ENCODE data around the gene CDC25A.

The CDC25A gene

GRCh38 chr3:48202632-48203031, 14.4 kb upstream of the CDC25A start:
- H4K91ac ChIP-seq (ENCODE audit: low read length) = no peak overlapping the region
- no peak overlapping the region for H3K4me3 ChIP-seq (ENCODE audit: insufficient read depth in 1 of 2, low read depth in 1 of 2, low read length in 2 of 2)
- H3K14ac ChIP-seq (ENCODE audit: low read length in 2 of 2) = no peak overlapping the region
- no peaks in the 10 kb centered on the region for H3K79me1 ChIP-seq (replicated peaks; ENCODE audit: low read length, poor library complexity, severe bottlenecking)
- no peak overlapping the region for H2AK5ac ChIP-seq (ENCODE audit: low read length, severe bottlenecking)
- H2BK12ac ChIP-seq (ENCODE audit: low read length in 2 of 2) = no peak overlapping the region
- no peak overlapping the region for H3K23ac ChIP-seq (ENCODE audit: low read length in 2 of 2)
- H3K27ac ChIP-seq (ENCODE audit: low read length, poor library complexity, severe bottlenecking) = no peak overlapping the region
- H4K8ac ChIP-seq (ENCODE audit: low read length) = no peak overlapping the region
- no peak overlapping the region for H3K4ac ChIP-seq (ENCODE audit: low read depth in 1 of 2, low read length in 2 of 2)
- no peak overlapping the region for H2BK5ac ChIP-seq (ENCODE audit: low read depth, low read length, poor library complexity, severe bottlenecking)
- H3K9me3 ChIP-seq (ENCODE audit: control insufficient read depth, low read length) = no peaks in the 10 kb centered on the region
- H3K27me3 ChIP-seq (ENCODE audit: control insufficient read depth in 1 of 2, insufficient read depth in 1 of 2, low read length in 2 of 2) = peaks cover 8 to 13% of the 10 kb centered on the region in 2 experiments
- WGBS = 78% methylated on average over 6 of the region's 6 CpGs
- H2AFZ ChIP-seq (ENCODE audit: low read depth, low read length) = no peak overlapping the region
- H2BK120ac ChIP-seq (ENCODE audit: low read depth, low read length) = no peak overlapping the region
- no peak for DNase-seq
- no peak overlapping the region for H3K18ac ChIP-seq (ENCODE audit: low read depth in 1 of 2, low read length in 2 of 2)
- H3K9ac ChIP-seq (ENCODE audit: low read length) = no peak overlapping the region
- no peaks in the 10 kb centered on the region for H3K4me1 ChIP-seq (ENCODE audit: control insufficient read depth, insufficient read depth, low read depth, low read length)
- no peak overlapping the region for H2BK15ac ChIP-seq (ENCODE audit: low read depth, poor library complexity, severe bottlenecking)
- no peaks in the 10 kb centered on the region for H3K36me3 ChIP-seq (ENCODE audit: control insufficient read depth in 1 of 2, insufficient read depth in 2 of 2, low read depth in 1 of 2, low read length in 2 of 2)
- H3K4me2 ChIP-seq (ENCODE audit: low read length, poor library complexity, severe bottlenecking) = no peak overlapping the region

- H2AFZ ChIP-seq (ENCODE audit: low read depth, low read length) = no peak overlapping the region
- peaks cover 0 to 17% of the 10 kb centered on the region in 2 experiments for H3K27me3 ChIP-seq (ENCODE audit: control insufficient read depth in 1 of 2, insufficient read depth in 1 of 2, low read length in 2 of 2)
- no peak overlapping the region for H2BK12ac ChIP-seq (ENCODE audit: low read length in 2 of 2)
- H3K4ac ChIP-seq (ENCODE audit: low read depth in 1 of 2, low read length in 2 of 2) = no peak overlapping the region
- no peak overlapping the region for H3K9ac ChIP-seq (ENCODE audit: low read length)
- no peak overlapping the region for H3K27ac ChIP-seq (ENCODE audit: low read length, poor library complexity, severe bottlenecking)
- H3K4me2 ChIP-seq (ENCODE audit: low read length, poor library complexity, severe bottlenecking) = no peak overlapping the region
- no peak overlapping the region for H3K23ac ChIP-seq (ENCODE audit: low read length in 2 of 2)
- H2BK5ac ChIP-seq (ENCODE audit: low read depth, low read length, poor library complexity, severe bottlenecking) = no peak overlapping the region
- no peak overlapping the region for H2AK5ac ChIP-seq (ENCODE audit: low read length, severe bottlenecking)
- H3K9me3 ChIP-seq (ENCODE audit: control insufficient read depth, low read length) = no peaks in the 10 kb centered on the region
- DNase-seq = no peak
- H3K36me3 ChIP-seq (ENCODE audit: control insufficient read depth in 1 of 2, insufficient read depth in 2 of 2, low read depth in 1 of 2, low read length in 2 of 2) = no peaks in the 10 kb centered on the region
- H4K8ac ChIP-seq (ENCODE audit: low read length) = no peak overlapping the region
- no peaks in the 10 kb centered on the region for H3K79me1 ChIP-seq (replicated peaks; ENCODE audit: low read length, poor library complexity, severe bottlenecking)
- H2BK15ac ChIP-seq (ENCODE audit: low read depth, poor library complexity, severe bottlenecking) = no peak overlapping the region
- no peak overlapping the region for H3K4me3 ChIP-seq (ENCODE audit: insufficient read depth in 1 of 2, low read depth in 1 of 2, low read length in 2 of 2)
- peaks cover 4% of the 10 kb centered on the region for H3K4me1 ChIP-seq (ENCODE audit: control insufficient read depth, insufficient read depth, low read depth, low read length)
- no peak overlapping the region for H3K18ac ChIP-seq (ENCODE audit: low read depth in 1 of 2, low read length in 2 of 2)
- H2BK120ac ChIP-seq (ENCODE audit: low read depth, low read length) = no peak overlapping the region
- H4K91ac ChIP-seq (ENCODE audit: low read length) = no peak overlapping the region
- H3K14ac ChIP-seq (ENCODE audit: low read length in 2 of 2) = no peak overlapping the region
Measured at GRCh38 chr3:48199117-48199516, 10.9 kb upstream of the CDC25A start.

GRCh38 chr3:48196611-48197010, 8.4 kb upstream of the CDC25A start:
- no peak overlapping the region for H2BK15ac ChIP-seq (ENCODE audit: low read depth, poor library complexity, severe bottlenecking)
- WGBS = 75% methylated on average over 1 of the region's 1 CpG
- no peak overlapping the region for H3K4me3 ChIP-seq (ENCODE audit: insufficient read depth in 1 of 2, low read depth in 1 of 2, low read length in 2 of 2)
- H4K91ac ChIP-seq (ENCODE audit: low read length) = no peak overlapping the region
- no peak overlapping the region for H4K8ac ChIP-seq (ENCODE audit: low read length)
- no peak overlapping the region for H2BK120ac ChIP-seq (ENCODE audit: low read depth, low read length)
- H2AK5ac ChIP-seq (ENCODE audit: low read length, severe bottlenecking) = no peak overlapping the region
- peaks cover 0 to 19% of the 10 kb centered on the region in 2 experiments for H3K27me3 ChIP-seq (ENCODE audit: control insufficient read depth in 1 of 2, insufficient read depth in 1 of 2, low read length in 2 of 2)
- H2BK12ac ChIP-seq (ENCODE audit: low read length in 2 of 2) = no peak overlapping the region
- H3K23ac ChIP-seq (ENCODE audit: low read length in 2 of 2) = no peak overlapping the region
- H3K36me3 ChIP-seq (ENCODE audit: control insufficient read depth in 1 of 2, insufficient read depth in 2 of 2, low read depth in 1 of 2, low read length in 2 of 2) = no peaks in the 10 kb centered on the region
- H3K9ac ChIP-seq (ENCODE audit: low read length) = no peak overlapping the region
- no peak overlapping the region for H2AFZ ChIP-seq (ENCODE audit: low read depth, low read length)
- H3K9me3 ChIP-seq (ENCODE audit: control insufficient read depth, low read length) = no peaks in the 10 kb centered on the region
- DNase-seq = no peak
- H3K18ac ChIP-seq (ENCODE audit: low read depth in 1 of 2, low read length in 2 of 2) = no peak overlapping the region
- H3K4me2 ChIP-seq (ENCODE audit: low read length, poor library complexity, severe bottlenecking) = no peak overlapping the region
- no peaks in the 10 kb centered on the region for H3K79me1 ChIP-seq (replicated peaks; ENCODE audit: low read length, poor library complexity, severe bottlenecking)
- H3K14ac ChIP-seq (ENCODE audit: low read length in 2 of 2) = no peak overlapping the region
- peaks cover 4% of the 10 kb centered on the region for H3K4me1 ChIP-seq (ENCODE audit: control insufficient read depth, insufficient read depth, low read depth, low read length)
- no peak overlapping the region for H3K27ac ChIP-seq (ENCODE audit: low read length, poor library complexity, severe bottlenecking)
- H2BK5ac ChIP-seq (ENCODE audit: low read depth, low read length, poor library complexity, severe bottlenecking) = no peak overlapping the region
- no peak overlapping the region for H3K4ac ChIP-seq (ENCODE audit: low read depth in 1 of 2, low read length in 2 of 2)

- Histone ChIP-seq H2BK5ac (ENCODE audit: low read depth, low read length, poor library complexity, severe bottlenecking) (no peak overlapping the region), H2BK12ac (ENCODE audit: low read length in 2 of 2) (no peak overlapping the region), H3K79me1 (replicated peaks; ENCODE audit: low read length, poor library complexity, severe bottlenecking) (no peaks in the 10 kb centered on the region), H2BK15ac (ENCODE audit: low read depth, poor library complexity, severe bottlenecking) (no peak overlapping the region), H4K8ac (ENCODE audit: low read length) (no peak overlapping the region), H3K4me2 (ENCODE audit: low read length, poor library complexity, severe bottlenecking) (no peak overlapping the region), H4K91ac (ENCODE audit: low read length) (no peak overlapping the region), H3K36me3 (ENCODE audit: control insufficient read depth in 1 of 2, insufficient read depth in 2 of 2, low read depth in 1 of 2, low read length in 2 of 2) (no peaks in the 10 kb centered on the region), H2AK5ac (ENCODE audit: low read length, severe bottlenecking) (no peak overlapping the region), H3K9me3 (ENCODE audit: control insufficient read depth, low read length) (no peaks in the 10 kb centered on the region), H2BK120ac (ENCODE audit: low read depth, low read length) (no peak overlapping the region), H3K18ac (ENCODE audit: low read depth in 1 of 2, low read length in 2 of 2) (no peak overlapping the region), H3K23ac (ENCODE audit: low read length in 2 of 2) (no peak overlapping the region), H2AFZ (ENCODE audit: low read depth, low read length) (no peak overlapping the region), H3K9ac (ENCODE audit: low read length) (no peak overlapping the region), H3K4ac (ENCODE audit: low read depth in 1 of 2, low read length in 2 of 2) (no peak overlapping the region), H3K14ac (ENCODE audit: low read length in 2 of 2) (no peak overlapping the region), H3K27me3 (ENCODE audit: control insufficient read depth in 1 of 2, insufficient read depth in 1 of 2, low read length in 2 of 2) (peaks cover 0 to 13% of the 10 kb centered on the region in 2 experiments), H3K27ac (ENCODE audit: low read length, poor library complexity, severe bottlenecking) (no peak overlapping the region), H3K4me3 (ENCODE audit: insufficient read depth in 1 of 2, low read depth in 1 of 2, low read length in 2 of 2) (no peak overlapping the region), H3K4me1 (ENCODE audit: control insufficient read depth, insufficient read depth, low read depth, low read length) (peaks cover 5% of the 10 kb centered on the region)
- DNase-seq = peak; percentile 76
- 59% methylated on average over 8 of the region's 9 CpGs for WGBS
Measured at GRCh38 chr3:48194446-48195071, 6.3 kb upstream of the CDC25A start.
